ENCODE measurements around the gene KRT2.
A peak's percentile ranks its signal among the peaks of the same experiment; 100 is the strongest.

Gene KRT2

GRCh38 chr12:52676163-52676562, 24.2 kb upstream of the KRT2 start:
- TF ChIP-seq, protein P1, sequence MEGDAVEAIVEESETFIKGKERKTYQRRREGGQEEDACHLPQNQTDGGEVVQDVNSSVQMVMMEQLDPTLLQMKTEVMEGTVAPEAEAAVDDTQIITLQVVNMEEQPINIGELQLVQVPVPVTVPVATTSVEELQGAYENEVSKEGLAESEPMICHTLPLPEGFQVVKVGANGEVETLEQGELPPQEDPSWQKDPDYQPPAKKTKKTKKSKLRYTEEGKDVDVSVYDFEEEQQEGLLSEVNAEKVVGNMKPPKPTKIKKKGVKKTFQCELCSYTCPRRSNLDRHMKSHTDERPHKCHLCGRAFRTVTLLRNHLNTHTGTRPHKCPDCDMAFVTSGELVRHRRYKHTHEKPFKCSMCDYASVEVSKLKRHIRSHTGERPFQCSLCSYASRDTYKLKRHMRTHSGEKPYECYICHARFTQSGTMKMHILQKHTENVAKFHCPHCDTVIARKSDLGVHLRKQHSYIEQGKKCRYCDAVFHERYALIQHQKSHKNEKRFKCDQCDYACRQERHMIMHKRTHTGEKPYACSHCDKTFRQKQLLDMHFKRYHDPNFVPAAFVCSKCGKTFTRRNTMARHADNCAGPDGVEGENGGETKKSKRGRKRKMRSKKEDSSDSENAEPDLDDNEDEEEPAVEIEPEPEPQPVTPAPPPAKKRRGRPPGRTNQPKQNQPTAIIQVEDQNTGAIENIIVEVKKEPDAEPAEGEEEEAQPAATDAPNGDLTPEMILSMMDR (conservative IDR thresholded peaks at IDR 0.05; ENCODE audit: low read depth), result no peak
- H3K27ac ChIP-seq, result no peak overlapping the region
- POLR2A ChIA-PET (ENCODE audit: low non-redundant PET), result no interaction called here
- CTCF ChIA-PET, result interaction anchor here (0.7 kb wide), 1 partner anchor 40 kb away, joined by 6 read pairs; no protein-coding TSS in a partner anchor
- DNase-seq (ENCODE audit: low spot score), result no peak

- TF ChIP-seq, protein P1 (conservative IDR thresholded peaks at IDR 0.05; ENCODE audit: low read depth), result no peak
- CTCF ChIA-PET, result interaction anchor here (0.6 to 1.2 kb wide), 4 partner anchors 10 to 204 kb away, joined by 3 to 6 read pairs (median 4); no protein-coding TSS in a partner anchor
- POLR2A ChIA-PET (ENCODE audit: low non-redundant PET), result no interaction called here
- DNase-seq (ENCODE audit: low spot score), result no peak
- no peak overlapping the region for H3K27ac ChIP-seq
Measured at GRCh38 chr12:52675301-52675701, 23.3 kb upstream of the KRT2 start.

DNA sequence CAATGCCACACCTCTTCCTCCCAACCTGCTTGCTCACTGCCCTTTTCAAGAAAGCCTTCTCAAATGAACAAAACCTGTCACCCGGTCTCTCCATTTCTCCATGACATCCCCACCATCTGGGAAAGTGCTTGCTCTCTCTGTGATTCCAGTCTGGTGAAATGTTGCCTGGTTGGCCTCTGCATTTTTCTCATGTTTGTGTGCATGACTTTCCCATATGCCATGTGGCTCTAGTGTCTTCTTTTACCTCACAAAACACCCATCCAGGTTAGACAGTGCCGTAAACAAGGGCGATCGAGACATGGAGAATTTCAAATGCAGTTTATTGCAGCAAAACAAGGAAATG, 22.4 kb upstream of the KRT2 start:
- H3K27ac ChIP-seq, result no peak overlapping the region
- POLR2A ChIA-PET (ENCODE audit: low non-redundant PET), result no interaction called here
- CTCF ChIA-PET, result interaction anchor here (0.7 kb wide), 1 partner anchor 11 kb away, joined by 3 read pairs; no protein-coding TSS in a partner anchor
- no peak for DNase-seq (ENCODE audit: low spot score)
- TF ChIP-seq, protein P1 (conservative IDR thresholded peaks at IDR 0.05; ENCODE audit: low read depth), result no peak

- TF ChIP-seq, protein P1 (conservative IDR thresholded peaks at IDR 0.05; ENCODE audit: low read depth), result no peak
- no peak overlapping the region for H3K27ac ChIP-seq
- POLR2A ChIA-PET (ENCODE audit: low non-redundant PET), result no interaction called here
- no peak for DNase-seq (ENCODE audit: low spot score)
- CTCF ChIA-PET, result no interaction called here
Measured at GRCh38 chr12:52673713-52674432, 21.9 kb upstream of the KRT2 start.

DNA sequence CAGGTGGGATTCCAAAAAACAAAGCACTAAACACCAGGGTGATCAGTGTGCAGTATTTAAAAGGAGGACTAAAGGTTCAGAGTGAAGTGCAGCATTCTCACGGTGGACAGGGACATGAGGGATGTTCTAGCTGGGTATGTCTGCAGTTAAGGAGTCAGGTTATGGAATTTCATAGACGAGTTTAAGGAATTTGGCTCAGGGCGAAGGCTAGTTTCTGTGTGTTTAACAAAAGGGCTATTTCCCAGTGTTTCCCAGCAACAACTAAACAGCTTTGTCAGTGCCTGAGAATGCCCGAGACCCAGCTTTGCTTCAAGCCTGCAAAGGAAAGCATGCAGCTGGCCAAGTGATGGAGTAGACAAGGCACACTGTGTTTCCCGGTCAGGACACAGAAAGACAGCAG, 21.2 kb upstream of the KRT2 start:
- POLR2A ChIA-PET (ENCODE audit: low non-redundant PET), result no interaction called here

DNA sequence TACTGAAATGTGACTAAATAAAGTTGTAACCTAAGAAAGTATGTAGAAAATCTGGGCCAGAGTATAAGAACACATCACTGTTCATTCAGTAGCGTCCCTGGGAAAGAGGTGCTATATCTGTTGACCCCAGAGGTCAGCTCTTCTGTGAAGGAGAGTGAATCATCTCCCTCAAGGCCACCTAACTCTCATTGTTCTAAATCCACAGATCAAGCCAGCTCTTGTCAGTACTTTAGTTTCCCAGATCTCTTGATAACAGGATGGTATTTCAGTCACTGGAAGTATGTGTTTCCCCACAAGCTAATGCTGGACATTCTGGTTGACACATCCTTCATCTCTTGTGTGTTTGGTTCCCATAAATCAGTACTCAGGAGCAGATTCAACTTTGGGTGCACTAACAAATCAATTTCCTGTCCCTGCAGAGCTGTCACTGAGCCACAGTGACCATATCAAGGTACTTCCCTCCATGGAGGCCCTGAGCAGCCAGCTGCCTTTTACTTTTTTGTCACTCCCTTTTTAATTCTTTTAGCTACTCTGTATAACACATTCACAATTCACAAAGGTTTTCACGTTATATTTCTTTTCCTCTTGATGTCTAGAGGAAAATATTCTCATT, 20.4 kb upstream of the KRT2 start:
- TF ChIP-seq, protein P1 (conservative IDR thresholded peaks at IDR 0.05; ENCODE audit: low read depth), result no peak
- POLR2A ChIA-PET (ENCODE audit: low non-redundant PET), result interaction anchor here (0.6 kb wide), 1 partner anchor 225 kb away, joined by 3 read pairs; no protein-coding TSS in a partner anchor
- CTCF ChIA-PET, result interaction anchor here (0.6 to 0.9 kb wide), 2 partner anchors 13 to 300 kb away, joined by 4 read pairs; no protein-coding TSS in a partner anchor
- no peak overlapping the region for H3K27ac ChIP-seq
- DNase-seq (ENCODE audit: low spot score), result peak; percentile 85

More for the DNA sequence above, 21.2 kb upstream of the KRT2 start:
- H3K27ac ChIP-seq, result no peak overlapping the region
- no peak for DNase-seq (ENCODE audit: low spot score)
- CTCF ChIA-PET, result interaction anchor here (0.6 to 0.9 kb wide), 2 partner anchors 12 to 301 kb away, joined by 4 read pairs; no protein-coding TSS in a partner anchor
- TF ChIP-seq, protein P1 (conservative IDR thresholded peaks at IDR 0.05; ENCODE audit: low read depth), result no peak
